Left lung (tissue), 10 donors: Measurements from ENCODE around the gene CPSF7. TPM values are rescaled to one million over a fixed set of nuclear protein-coding genes. Genes with fewer than 3 reads are reported as not detected.
"Not testable (repeated sequence)": the region's sequence is repeated elsewhere in the genome, so short reads cannot be mapped to it uniquely, and the experiment has no call there.

Experiments used
- ATAC-seq: fragments of 200-7000 bp; cut with Tn5 transposase; one replicate; pipeline ENCODE4 v1.9.1; 2020; ENCODE audit warnings: moderate library complexity
- DNase-seq, 4 donors: peaks; one replicate each; pipeline ENCODE4 v3.0.0-alpha.2; 2013 to 2020
- H3K27ac ChIP-seq, 2 donors: fragments of 200-600 bp; sonication (generic) in 1 of 2; one replicate each; pipeline versions ENCODE4 v1.5.0 to v1.8.0; 2020 to 2021
- H3K27me3 ChIP-seq, 2 donors: fragments of 200-600 bp; sonication (generic) in 1 of 2; one replicate each; pipeline versions ENCODE4 v1.5.0 to v1.8.0; 2020 to 2021
- H3K36me3 ChIP-seq, 2 donors: fragments of 200-600 bp; sonication (generic) in 1 of 2; one replicate each; pipeline versions ENCODE4 v1.5.0 to v1.8.0; 2020 to 2021
- H3K4me1 ChIP-seq, 2 donors: fragments of 200-600 bp; one replicate each; pipeline ENCODE4 v1.8.0; 2021
- H3K4me3 ChIP-seq, 2 donors: fragments of 200-600 bp; sonication (generic) in 1 of 2; one replicate each; pipeline versions ENCODE4 v1.5.0 to v1.8.0; 2020 to 2021; ENCODE audit warnings: mild to moderate bottlenecking in 1 of 2
- H3K9me3 ChIP-seq, 2 donors: fragments of 200-600 bp; sonication (generic) in 1 of 2; one replicate each; pipeline versions ENCODE4 v1.5.0 to v1.8.0; 2020 to 2021
- CTCF ChIP-seq, 2 donors: fragments of 200-600 bp; sonication (generic) in 1 of 2; IDR thresholded peaks; one replicate each; pipeline versions ENCODE4 v1.5.0 to v1.8.0; 2021; ENCODE audit warnings: antibody characterized with exemption in 2 of 2
- intact Hi-C, 2 donors: fragments of 100-400 bp; cut with DNase I; formaldehyde crosslinking; loops; one replicate each; pipeline versions ENCODE4 v1.11.2 to v1.14.2; 2022
- polyA plus RNA-seq, 6 donors: library from polyadenylated mRNA; unstranded; fragments of 120-200 nt; gene quantifications; one replicate each; pipeline ENCODE4 v1.2.1, GENCODE V29; 2013; ENCODE audit not compliant: insufficient read length in 6 of 6
- total RNA-seq, 2 donors: library from RNA; stranded (reverse); fragmentation: NEBNext Ultra II Directional; extraction: Animal tissue kit (Norgen Biotek cat#: 25700); gene quantifications; one replicate each; pipeline ENCODE4 v1.2.1, GENCODE V29; 2021
- donor health status: DM: no; HTN: yes; CAD: no.
- donor health status: DM: no; HTN: no; CAD: no.

CPSF7 gene
- total and polyA plus RNA-seq, 8 donors = 56.2 to 124 (median 112) TPM

DNA sequence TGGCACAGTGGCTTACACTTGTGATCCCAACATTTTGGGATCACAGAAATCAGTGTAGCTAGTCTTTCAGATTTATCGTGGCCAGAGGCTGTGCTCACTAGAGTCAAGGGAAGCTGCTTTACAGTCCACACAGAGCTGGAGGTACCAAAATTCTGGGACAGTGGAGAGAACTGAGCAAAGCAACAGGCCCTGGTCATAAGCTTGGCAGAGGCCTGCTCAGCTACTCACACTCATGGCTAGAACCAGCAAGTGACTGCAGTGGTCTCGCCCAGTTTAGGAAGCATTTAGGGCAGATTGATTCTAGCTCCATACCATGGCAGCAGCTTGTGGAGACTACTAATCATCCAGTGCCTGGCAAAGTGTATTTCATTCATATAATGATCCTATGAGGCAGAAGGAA, 28.6 kb downstream of the CPSF7 start:
- H3K4me1 ChIP-seq = no peaks in the 10 kb centered on the region
- no peak overlapping the region for H3K27ac ChIP-seq
- TF ChIP-seq CTCF (IDR thresholded peaks at IDR 0.05) = no peak
- intact Hi-C loops = no loop called here
- H3K27me3 ChIP-seq = no peaks in the 10 kb centered on the region
- H3K9me3 ChIP-seq = no peaks in the 10 kb centered on the region
- no peak overlapping the region for H3K4me3 ChIP-seq
- H3K36me3 ChIP-seq = peaks cover 0 to 88% of the 10 kb centered on the region in 2 donors
- ATAC-seq (no peak), DNase-seq (no peak)

- no peaks in the 10 kb centered on the region for H3K9me3 ChIP-seq
- no peak for TF ChIP-seq CTCF (IDR thresholded peaks at IDR 0.05)
- H3K36me3 ChIP-seq = peaks cover 0 to 37% of the 10 kb centered on the region in 2 donors
- intact Hi-C loops = no loop called here
- DNase-seq = no peak
- peak; percentile 46 for ATAC-seq
- peak overlapping the region; percentile 61 to 88 for H3K27ac ChIP-seq
- no peaks in the 10 kb centered on the region for H3K27me3 ChIP-seq
- H3K4me1 ChIP-seq = peaks cover 0 to 21% of the 10 kb centered on the region in 2 donors
- H3K4me3 ChIP-seq = peak overlapping the region; percentile 79 to 81
Measured at GRCh38 chr11:61392981-61393595, 36.7 kb downstream of the CPSF7 start.

- no peak for TF ChIP-seq CTCF (IDR thresholded peaks at IDR 0.05)
- Histone ChIP-seq H3K4me1 (peaks cover 0 to 25% of the 10 kb centered on the region in 2 donors), H3K36me3 (peaks cover 0 to 11% of the 10 kb centered on the region in 2 donors), H3K27ac (no peak overlapping the region), H3K9me3 (no peaks in the 10 kb centered on the region), H3K4me3 (no peak overlapping the region), H3K27me3 (no peaks in the 10 kb centered on the region)
- DNase-seq (no peak), ATAC-seq (no peak)
- intact Hi-C loops = no loop called here
Measured at GRCh38 chr11:61390161-61390560, 39.6 kb downstream of the CPSF7 start.

- no peak overlapping the region for H3K27ac ChIP-seq
- H3K36me3 ChIP-seq = no peaks in the 10 kb centered on the region
- DNase-seq (no peak), ATAC-seq (peak; percentile 23)
- intact Hi-C loops = loop anchor here in 1 of 2 donors (2.0 kb wide), 1 partner anchor 48 kb away; no protein-coding TSS in a partner anchor
- H3K9me3 ChIP-seq = no peaks in the 10 kb centered on the region
- H3K4me1 ChIP-seq = peaks cover 0 to 9% of the 10 kb centered on the region in 2 donors
- H3K4me3 ChIP-seq = no peak overlapping the region
- H3K27me3 ChIP-seq = no peaks in the 10 kb centered on the region
- TF ChIP-seq CTCF (IDR thresholded peaks at IDR 0.05) = no peak
Measured at GRCh38 chr11:61384271-61385242, 45.2 kb downstream of the CPSF7 start.

GRCh38 chr11:61383859-61384258, 45.9 kb downstream of the CPSF7 start:
- not testable (repeated sequence) for H3K9me3 ChIP-seq, H3K36me3 ChIP-seq, H3K27ac ChIP-seq, ATAC-seq, DNase-seq, H3K4me3 ChIP-seq, H3K27me3 ChIP-seq
- peaks cover 4 to 16% of the 10 kb centered on the region in 2 donors for H3K4me1 ChIP-seq
- intact Hi-C loops = loop anchor here in 1 of 2 donors (2.0 kb wide), 1 partner anchor 47 kb away; no protein-coding TSS in a partner anchor
